T-helper 1 cell treated with Interleukin-12 subunit alpha and Interleukin-12 subunit beta and Interleukin-4 antibody, amounts not matched to agents 30 ng/mL and 1 ng/mL, for 36 hours (primary cell): ENCODE data around the gene DIS3L2. TPM values are rescaled to one million over a fixed set of nuclear protein-coding genes. Genes with fewer than 3 reads are reported as not detected.

Source experiments
- intact Hi-C: fragments of 100-400 bp; cut with micrococcal nuclease; formaldehyde crosslinking; loops from one replicate; pipeline ENCODE4 v1.15.1; 2024
- total RNA-seq: library from RNA; stranded (reverse); gene quantifications from 2 replicates; pipeline ENCODE4 v1.2.3, GENCODE V29; 2022

Gene DIS3L2
- total RNA-seq, 1 donor from 2014 or later = 45.6 TPM

DNA sequence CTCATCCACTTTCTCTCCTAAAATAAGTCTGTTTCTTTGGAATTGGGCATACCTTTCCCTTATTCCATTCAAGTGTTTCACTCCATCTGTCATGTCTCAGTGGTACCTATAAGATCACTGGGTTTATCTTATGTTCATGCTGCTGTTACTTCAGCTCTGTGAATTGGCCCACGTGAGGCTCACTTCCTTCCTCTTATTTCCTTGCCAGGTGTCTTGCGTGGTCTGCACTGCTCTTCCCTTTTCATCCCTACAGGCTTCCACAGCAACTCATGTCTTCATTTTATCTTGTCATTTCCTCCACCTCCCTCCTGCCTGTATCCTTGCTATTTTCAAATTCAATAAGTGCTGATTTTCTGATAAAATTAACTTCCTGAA is 258.0 kb downstream of the DIS3L2 start:
- intact Hi-C loops = no loop called here

DNA sequence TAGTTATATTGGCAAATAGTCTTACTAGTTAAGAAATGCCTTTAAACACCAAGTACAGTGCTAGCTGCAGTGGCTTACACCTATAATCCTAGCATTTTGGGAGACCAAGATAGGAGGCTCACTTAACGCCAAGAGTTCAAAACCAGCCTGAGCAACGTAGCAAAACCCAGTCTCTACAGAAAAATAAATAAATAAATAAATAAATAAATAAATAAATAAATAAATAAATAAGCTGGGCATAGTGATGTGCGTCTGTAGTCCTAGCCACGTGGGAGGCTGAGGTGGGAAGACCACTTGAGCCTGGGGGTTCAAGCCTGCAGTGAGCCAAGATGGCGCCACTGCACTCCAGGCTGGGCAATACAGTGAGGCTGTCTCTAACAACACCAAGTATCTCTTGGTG is 258.4 kb downstream of the DIS3L2 start:
- intact Hi-C loops = no loop called here

DNA sequence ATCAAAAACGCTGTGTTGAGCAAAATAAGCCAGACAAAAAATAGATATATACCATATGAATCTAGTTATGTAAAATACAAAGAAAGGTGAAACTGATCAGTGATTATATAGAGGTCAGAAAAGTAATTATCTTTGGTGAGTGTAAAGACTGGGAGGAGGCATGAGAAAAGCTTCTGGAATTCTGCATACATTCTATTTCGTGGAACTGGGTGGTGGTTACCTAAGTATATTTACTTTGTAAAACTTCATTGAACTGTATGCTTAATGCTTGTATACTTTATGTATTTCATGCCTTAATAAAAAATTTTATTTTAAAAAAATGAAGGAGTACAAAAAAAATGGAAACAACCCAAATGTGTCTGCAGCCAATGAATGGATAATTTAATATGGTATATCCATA is 263.9 kb downstream of the DIS3L2 start:
- intact Hi-C loops = no loop called here

DNA sequence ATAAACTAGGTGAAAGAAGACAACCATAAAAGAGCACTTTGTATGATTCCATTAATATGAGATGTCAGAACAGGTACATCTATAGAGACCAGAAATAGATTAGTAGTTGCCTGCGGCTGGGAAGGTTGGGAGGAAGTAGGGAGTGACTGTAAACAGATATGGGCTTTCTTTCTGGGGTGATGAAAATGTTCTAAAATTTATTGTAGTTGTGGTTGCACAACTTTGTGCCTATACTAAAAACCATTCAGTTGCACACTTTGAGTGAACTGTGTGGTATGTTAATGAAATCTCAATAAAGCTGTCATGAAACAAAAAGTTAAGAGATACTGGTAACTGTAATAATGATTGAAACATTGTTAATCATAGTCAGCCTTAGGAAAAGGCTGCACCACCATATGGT is 264.4 kb downstream of the DIS3L2 start:
- intact Hi-C loops = no loop called here

DNA sequence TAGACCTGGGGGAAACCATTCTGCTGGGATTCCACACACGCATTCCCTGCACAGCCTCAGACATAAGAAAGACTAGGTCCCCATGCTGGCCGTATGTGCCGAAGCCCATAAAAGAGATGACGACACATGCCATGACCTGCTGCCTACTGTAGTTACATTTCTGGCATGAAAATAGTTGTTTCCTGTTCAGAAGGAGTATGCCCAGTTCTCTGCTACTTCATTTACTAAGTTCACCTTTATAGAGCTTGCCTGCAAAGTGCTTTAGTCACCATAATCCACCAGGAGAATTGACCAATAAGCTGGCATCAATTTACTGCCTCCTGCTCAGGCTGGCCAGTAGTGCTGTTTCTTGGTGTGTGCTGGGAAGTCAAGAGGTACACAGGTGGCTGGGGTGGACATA is 266.8 kb downstream of the DIS3L2 start:
- intact Hi-C loops = no loop called here

DNA sequence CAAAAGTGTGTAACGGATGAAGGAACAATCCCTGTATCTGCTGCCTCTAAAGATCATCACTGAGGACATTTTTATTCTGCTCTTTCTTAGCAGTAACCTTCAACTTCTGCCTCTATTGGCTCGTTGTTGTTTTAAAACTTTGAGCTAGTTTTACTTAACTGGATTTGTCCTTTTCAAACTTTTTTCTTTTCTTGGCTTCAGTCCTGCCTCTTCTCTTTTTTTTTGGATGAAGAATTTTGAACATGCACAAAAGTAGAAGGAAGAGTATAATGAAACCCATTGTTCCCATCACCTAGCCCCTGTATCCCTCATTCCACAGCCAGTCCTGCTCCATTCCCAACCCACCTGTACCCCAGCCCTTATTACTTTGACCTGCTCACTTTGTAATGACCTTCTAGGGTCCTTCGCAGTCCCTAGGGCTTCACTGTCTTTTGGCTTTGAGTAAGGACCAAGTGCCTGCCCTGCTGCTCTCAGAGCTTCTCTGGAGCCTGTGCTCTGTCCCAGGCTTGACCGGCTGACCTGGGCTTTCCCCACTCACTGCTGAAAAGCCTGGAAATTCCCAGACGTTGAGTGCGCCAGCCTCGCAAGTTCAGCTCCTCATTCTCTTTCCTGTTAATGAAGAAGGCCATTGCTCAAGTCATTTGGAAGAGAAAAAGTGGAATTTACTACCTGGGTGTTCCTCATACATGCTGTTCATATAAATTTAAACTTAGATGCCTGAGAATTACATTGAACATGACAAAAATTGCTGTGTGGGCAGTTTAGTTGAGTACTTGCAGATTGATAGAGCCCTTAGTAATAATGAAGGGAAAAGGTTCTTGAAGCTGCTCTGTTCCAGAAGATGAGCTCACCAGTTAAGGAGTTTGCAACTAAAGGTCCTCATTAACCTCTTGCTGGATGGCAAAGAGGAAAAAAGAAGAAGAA is 267.7 kb downstream of the DIS3L2 start:
- intact Hi-C loops = no loop called here

DNA sequence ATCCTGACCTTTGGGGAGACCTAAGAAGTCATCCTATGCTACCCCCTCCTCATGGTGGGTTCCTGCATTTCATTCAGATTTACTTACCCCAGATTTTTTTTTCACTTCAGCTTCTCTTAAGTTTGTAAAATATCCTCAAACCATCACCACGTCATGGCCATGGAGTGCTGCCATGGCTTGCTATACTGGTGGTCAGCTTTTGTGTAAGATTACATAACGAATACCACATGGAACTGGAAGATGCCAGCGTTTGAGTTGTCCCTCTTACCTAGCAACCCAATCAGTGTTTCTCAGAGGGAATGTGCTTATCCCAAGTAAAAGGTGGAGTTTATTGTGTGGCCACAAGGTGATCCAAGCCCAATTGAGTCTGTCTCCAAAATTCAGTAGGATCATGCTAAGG is 268.4 kb downstream of the DIS3L2 start:
- intact Hi-C loops = loop anchor here (1.0 to 5.0 kb wide), 2 partner anchors 303 to 324 kb away; partner anchors contain the start of gene NPPC

DNA sequence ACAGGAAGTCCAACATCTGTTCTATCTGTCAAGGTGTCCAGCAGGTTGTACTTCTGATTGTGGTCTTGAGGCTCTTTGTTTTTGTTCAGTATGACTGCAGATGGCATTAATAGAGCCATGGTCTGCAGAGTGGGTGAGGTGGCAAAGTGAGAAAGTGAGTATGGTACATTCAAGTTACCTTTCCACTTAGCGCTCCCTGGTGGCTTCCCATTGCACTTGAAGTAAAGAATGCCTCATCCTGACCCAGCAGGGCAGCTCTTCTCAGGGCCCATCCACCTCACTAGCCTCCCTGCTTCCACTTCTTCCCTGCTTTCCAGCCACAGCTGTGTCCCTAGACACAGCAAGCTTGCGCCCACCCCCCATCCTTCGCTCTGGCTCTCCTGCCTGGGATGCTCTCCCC is 269.0 kb downstream of the DIS3L2 start:
- intact Hi-C loops = loop anchor here (1.0 to 5.0 kb wide), 2 partner anchors 303 to 324 kb away; partner anchors contain the start of gene NPPC

DNA sequence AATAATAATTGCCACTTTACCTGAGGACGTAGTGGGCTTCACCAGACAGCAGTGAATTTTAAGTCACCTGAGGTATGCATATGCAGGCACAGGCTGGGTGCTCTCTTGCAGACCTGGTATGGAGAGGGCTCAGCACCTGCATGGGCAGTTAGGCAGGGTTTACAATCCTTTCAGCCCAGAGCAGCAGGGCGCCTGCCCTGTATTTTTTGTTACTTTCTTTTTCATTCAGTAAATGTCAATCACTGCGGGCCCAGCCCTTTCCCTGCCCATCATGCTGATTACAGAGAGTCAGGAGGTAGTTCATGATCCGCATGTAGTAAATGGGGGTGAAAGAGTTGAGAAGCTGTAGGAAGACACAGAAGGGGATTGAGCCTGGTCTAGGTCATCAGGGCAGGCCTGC is 270.0 kb downstream of the DIS3L2 start:
- intact Hi-C loops = loop anchor here (5.0 kb wide), 1 partner anchor 304 kb away; the partner anchor contains the start of gene NPPC

DNA sequence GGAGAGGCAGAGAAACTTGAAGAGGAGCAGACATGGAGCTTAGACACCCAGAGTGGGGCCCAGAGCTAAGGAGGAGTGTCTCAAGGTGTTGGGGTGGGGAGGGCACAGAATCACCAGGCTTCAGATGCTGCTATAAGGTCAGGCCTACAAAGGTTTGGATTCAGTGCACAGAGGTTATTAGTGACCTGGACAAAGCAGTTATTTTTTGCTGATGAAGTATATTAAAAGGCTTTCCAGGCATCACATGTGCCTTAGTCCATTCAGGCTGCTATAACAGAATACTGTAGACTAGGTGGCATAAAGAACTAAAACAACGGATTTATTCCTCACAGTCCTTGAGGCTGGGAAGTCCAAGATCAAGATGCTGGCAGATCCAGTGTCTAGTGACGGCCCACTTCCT is 271.4 kb downstream of the DIS3L2 start:
- intact Hi-C loops = loop anchor here (5.0 kb wide), 1 partner anchor 306 kb away; the partner anchor contains the start of gene NPPC

DNA sequence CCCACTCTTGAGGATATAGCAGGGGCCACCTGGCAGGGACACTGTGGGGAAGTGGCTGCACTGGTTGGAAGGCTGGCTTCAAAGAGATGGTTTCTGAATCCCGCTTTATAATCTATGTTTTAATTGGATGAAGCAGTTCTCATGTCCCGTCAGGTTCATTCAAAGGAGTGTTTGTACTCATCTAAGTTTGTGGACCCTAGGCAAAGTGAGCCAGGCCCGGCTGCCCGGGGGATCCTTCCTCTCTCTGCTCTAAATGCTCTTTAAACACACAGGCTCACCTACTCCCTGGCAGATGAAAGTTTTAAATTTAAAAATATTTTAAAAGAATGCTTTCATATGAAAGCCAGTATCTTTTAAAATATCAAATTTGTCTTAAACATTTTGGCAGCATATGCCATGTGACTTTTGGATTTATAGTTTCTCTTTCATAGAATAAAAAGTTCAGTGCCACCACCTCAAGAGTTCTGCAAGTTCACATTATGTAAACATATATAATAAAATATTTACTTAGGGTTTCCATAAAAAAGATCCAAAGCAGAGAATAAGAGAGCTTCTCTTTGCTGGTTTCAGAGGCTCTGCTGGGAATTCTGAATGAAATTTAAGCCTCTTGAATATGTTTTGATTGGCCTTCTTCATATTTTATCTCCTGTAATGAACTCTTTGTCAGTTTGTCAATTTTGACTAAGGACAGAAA is 273.6 kb downstream of the DIS3L2 start:
- intact Hi-C loops = loop anchor here (5.0 kb wide), 1 partner anchor 308 kb away; the partner anchor contains the start of gene NPPC

DNA sequence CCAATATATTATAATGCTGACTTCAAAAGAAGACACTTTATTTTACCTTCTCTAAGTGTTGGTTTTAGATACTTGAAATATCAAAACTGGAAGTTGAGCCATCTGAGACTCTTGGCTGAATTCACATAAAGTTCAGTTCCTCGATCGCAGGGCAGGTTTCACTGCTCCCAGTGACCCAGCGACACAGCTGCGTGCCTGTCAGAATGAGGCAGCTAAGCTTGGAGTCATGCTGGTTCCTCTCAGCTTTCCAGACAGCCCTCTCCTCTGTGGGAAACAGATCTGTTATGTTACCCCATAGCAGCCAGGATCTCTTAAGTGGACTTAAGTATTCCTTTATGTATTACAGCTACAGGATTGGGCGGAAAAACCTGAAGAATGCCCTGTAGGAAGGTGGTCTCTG is 274.2 kb downstream of the DIS3L2 start:
- intact Hi-C loops = no loop called here

DNA sequence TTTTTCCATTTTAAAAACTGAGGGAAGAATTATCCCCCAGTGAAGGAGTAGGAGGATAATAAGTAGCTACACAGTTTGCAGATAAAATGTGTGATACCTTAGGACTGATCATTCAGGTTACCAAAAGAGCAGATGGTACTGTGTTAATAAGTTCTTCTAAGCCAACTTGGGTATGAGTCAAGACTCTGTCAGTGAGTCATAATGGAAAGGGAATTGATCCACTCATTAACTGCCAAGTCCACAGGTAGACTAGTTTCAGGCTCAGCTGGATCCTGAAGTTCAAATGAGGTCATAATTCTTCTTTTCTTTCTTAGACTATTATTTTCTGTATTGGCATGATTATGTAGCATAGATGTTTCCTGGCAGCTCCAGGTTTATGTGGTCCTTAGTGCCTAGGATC is 274.7 kb downstream of the DIS3L2 start:
- intact Hi-C loops = no loop called here

DNA sequence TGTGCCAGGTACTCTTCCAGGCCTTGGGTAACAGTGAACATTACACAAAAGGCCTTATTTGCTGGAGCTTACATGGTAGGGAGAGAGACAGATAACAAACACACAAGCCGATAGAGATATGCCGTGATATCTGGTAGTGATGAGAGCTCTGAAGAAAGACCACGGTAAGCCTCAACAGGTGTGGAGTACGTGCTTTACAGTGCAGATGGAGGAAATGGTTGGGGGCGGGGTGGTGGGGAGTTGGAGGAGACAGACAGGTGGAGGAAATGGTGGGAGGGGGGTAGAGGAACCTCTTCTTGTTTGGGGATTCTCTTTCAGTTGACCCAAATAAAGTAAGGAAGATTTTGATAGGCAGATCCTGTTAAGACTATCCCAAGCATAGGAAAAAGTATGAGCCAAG is 276.0 kb downstream of the DIS3L2 start:
- intact Hi-C loops = no loop called here

DNA sequence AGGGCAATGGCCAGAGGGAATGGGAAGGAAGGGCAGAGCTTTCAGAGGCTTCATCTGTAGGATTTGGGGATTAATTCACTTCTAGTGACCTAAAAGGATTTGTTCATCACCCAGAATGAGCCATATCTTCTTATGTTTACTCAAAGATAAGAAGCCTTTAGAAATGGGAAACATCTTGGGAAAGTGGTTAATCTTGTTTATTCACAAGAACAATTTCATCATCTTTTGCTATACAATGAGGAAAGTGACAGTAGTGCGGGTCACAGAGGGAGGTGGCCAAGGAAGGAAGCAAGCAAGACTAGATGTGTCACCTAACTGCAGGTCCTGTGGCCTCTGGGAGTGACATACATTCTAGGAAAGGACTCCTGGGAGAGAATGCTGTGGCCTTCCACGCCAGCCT is 276.6 kb downstream of the DIS3L2 start:
- intact Hi-C loops = no loop called here

DNA sequence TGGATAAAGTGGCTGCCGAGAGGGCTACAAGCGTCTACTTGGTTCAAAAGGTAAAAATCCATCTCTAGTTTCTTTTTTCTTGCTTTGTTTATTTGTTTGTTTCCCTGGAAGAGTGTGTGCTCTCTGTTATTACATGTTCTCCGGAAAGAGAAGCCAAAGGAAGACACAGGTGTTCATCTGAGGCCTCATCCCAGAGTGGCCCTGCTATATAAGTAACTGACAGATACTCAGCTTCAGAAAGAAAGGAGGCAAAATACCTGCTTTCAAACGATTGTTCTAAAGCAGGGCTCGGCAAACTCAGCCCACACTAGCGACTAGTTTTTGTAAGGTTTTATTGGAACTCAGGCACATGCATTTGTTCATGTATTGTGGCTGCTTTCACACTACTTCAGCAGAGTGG is 277.1 kb downstream of the DIS3L2 start:
- intact Hi-C loops = no loop called here

DNA sequence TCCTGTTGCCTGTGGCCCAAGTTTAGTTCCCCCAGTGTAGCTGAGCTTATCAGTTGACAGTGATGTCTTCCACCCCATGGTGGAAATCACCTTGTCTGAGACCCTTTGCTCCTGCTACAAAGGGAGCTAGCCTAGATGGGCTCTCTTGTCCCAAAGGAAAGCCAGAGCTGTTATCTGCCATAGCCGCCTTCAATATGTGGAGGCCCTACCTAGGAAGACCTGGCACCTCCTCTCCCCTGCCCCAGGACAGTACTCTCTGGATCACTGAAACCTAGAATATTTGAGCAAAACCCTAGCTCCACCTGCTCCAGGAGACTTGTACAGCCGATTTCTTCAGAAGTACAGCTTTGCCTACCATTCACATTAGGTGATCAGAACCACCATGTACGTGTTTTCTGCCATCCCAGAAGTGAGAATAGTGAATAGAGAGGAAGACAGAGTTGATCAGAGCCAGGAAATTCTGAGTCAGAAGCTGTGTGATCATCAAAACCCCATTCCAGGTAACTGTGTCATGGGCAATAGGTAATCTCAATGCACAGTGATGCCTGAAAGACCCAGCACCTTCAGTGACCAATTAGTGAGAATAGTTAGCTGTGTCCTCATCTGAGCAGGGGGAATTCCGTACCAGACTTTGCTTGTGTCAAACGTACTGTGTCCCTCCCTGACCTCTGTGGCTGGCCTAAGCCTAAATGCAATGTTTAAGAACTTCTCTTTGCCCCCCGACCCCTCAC is 278.6 kb downstream of the DIS3L2 start:
- intact Hi-C loops = no loop called here

DNA sequence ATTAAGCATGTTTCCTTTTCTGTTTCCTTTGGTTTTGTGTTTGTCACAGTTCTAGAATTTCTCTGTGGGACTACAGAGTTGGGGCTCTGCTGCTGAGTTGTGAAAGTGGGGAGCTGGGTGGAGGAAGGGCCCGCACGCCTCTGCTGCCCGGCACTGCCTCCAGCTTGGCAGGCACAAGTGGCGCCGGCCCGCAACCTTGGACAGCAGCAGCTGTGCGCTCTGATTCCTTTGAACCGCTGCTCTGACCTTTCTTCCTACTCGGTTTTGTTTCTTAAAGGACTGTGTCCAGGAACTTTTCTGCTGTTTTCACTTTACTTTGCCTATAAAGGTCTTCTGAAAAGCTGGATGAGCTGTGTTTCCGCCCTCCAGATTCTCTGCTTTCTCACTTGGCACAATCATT is 279.4 kb downstream of the DIS3L2 start:
- intact Hi-C loops = no loop called here

DNA sequence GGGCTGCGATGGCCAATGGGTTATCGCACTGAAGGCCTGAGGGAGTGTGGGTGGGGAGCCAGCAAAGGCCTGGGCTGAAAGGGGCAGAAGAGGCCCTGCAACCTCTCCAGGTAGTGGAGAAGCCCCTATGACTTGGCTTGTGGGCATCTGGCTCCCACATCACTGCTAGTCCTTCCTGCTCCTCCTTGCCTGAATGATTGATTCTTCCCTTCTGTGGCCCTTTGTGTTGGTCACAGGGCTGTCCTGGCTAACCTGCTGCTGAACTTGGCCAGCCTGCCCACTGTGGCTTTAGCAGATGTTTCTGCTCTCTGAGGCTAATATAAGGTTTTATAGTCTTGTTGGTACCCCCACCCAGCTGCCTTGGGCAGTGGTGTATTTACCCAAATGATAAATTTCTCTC is 280.8 kb downstream of the DIS3L2 start:
- intact Hi-C loops = no loop called here

DNA sequence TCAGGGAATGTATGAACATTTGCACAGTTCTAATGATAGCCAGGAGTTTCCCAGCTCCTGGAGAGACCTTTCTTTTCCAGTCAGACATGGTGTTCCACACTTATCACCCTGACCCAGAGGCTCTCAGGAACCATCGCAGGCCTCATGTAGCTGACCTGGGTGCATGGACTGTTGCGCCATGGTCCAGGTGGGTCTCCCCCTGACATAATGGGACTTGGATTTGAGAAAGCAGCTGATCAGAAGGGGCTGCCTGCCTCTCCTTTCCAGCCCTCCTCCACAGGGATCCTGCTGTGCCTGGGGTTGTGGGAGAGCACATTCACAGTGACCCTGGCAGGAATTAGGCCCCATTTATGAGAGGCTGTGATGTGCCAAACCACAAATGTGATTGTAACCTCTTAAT is 283.6 kb downstream of the DIS3L2 start:
- intact Hi-C loops = no loop called here

DNA sequence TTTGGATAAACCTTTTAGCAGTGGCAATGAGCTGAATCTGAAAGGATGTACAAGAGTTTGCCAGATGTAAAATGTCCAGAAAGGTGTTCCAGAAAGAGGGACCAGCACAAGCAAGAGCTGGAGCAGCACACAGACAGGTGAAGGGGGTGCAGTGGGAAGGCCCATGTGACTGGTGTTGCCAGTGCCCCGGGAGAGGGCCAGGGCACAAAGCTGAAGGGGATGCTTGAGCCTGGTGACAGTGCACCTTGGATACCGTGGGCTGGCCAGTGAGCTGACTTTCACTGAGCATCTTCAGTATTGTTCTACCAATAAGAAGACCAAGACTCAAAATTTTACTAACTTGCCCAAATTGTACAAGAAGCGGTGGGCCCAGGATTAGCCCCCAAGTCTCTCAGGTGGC is 284.7 kb downstream of the DIS3L2 start:
- intact Hi-C loops = no loop called here

DNA sequence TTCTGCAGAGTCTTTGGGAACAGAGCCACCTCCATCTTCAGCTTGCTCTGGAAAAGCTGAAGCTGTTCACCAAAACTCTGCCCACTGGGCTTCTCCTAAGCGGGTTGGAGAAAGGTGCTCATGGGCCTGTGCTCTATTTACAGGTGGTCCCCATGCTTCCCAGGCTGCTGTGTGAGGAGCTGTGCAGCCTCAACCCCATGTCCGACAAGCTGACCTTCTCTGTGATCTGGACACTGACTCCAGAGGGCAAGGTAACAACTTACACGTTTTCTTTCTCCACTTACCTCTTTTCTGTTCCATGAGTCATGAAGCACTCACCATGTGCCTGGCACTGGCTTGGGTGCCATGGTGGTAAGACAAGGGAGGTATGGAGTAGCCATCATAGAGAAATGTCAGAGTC is 287.6 kb downstream of the DIS3L2 start:
- intact Hi-C loops = no loop called here
